ENCODE data around the gene CFLAR.

DNA sequence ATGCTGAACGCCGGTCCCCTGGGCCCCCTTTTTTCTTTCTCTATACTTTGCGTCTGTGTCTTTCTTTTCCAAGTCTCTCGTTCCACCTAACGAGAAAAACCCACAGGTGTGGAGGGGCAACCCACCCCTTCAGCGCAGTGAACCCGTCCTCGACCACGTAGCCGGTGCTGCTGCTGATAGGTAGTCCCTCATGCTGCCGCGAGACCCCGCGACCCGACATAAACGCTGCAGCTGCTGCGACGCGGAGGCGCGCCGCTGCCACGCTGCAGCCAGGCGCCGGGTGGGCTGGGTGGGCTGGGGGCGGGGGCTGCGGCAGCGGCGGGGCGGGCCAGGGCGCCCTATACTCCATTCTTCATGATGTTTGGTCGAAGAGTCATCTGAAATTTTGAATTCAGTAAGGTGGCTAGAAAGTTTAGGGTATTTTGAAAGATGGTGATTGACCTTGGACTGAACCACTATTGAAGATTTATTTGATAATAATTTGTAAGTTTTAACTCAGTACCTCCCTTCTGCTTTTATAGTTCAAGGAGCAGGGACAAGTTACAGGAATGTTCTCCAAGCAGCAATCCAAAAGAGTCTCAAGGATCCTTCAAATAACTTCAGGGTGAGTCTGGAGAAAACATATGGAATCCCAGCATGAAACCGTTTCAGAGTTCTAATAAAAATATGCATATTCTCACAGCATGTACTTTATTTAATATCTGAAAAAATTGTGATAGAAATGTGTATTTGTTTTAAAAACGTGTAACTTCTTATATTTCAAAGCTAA is 24.1 kb downstream of the CFLAR start:
- no peak for TF ChIP-seq ARNT (IDR thresholded peaks at IDR 0.05)
- TF ChIP-seq CHD4 (IDR thresholded peaks at IDR 0.05; ENCODE audit: borderline replicate concordance, low read length): no peak
- TF ChIP-seq EP300 (IDR thresholded peaks at IDR 0.05; ENCODE audit: low read depth in 2 of 2, low read length in 2 of 2): no peak
- TF ChIP-seq EP300 (CRISPR knock-in tag; IDR thresholded peaks at IDR 0.05; ENCODE audit: borderline replicate concordance): no peak
- TF ChIP-seq, protein P1, sequence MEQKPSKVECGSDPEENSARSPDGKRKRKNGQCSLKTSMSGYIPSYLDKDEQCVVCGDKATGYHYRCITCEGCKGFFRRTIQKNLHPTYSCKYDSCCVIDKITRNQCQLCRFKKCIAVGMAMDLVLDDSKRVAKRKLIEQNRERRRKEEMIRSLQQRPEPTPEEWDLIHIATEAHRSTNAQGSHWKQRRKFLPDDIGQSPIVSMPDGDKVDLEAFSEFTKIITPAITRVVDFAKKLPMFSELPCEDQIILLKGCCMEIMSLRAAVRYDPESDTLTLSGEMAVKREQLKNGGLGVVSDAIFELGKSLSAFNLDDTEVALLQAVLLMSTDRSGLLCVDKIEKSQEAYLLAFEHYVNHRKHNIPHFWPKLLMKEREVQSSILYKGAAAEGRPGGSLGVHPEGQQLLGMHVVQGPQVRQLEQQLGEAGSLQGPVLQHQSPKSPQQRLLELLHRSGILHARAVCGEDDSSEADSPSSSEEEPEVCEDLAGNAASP (CRISPR knock-in tag; IDR thresholded peaks at IDR 0.05; ENCODE audit: borderline replicate concordance): no peak
- TF ChIP-seq CTCF (CRISPR knock-in tag; IDR thresholded peaks at IDR 0.05): no peak
- TF ChIP-seq ZBTB21 (CRISPR knock-in tag; IDR thresholded peaks at IDR 0.05): no peak
- TF ChIP-seq ZNF331 (CRISPR knock-in tag; IDR thresholded peaks at IDR 0.05): no peak
